ENCODE measurements around the gene HSPB7.
"Not testable (repeated sequence)": the region's sequence is repeated elsewhere in the genome, so short reads cannot be mapped to it uniquely, and the experiment has no call there.

Gene HSPB7

DNA sequence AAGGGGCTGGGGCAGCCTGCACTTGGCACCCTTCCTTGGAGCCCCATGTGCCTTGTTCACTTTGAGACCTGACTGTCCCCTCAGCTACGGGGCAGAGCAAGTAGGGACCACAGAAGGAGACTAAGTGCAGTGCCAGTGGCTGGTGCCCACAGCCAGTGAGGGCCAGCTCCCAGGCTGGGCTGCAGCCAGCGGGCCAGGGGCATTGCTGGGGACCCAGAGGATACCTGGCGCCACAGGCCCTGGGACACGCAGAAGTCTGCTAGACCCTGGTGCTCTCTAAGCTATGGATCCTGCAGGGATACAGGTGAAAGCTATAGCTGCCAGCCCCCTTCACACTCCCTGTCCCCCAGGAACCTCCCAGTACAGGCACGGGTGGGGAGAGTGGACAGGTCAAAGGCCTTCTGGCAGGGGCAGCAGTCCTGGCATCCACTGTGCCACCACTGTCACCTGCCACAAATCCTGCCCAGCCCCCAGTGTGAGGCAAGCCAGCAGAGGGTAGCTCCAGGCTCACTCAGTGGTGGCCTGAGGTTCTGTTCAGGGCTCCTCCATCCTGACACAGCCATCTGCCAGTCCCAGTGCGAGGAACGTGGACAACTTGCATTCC, 5.3 kb upstream of the HSPB7 start:
- Histone ChIP-seq H3F3A (ENCODE audit: insufficient read depth, low read length) (no peaks in the 10 kb centered on the region), H4K20me1 (ENCODE audit: insufficient read depth, low read length) (no peaks in the 10 kb centered on the region), H3K9me3 (ENCODE audit: low read length) (no peaks in the 10 kb centered on the region), H3K27ac (ENCODE audit: low read depth, low read length, poor library complexity, severe bottlenecking) (no peak overlapping the region), H3K4me1 (ENCODE audit: insufficient read depth, low read length, severe bottlenecking) (no peaks in the 10 kb centered on the region), H3K36me3 (ENCODE audit: insufficient read depth, low read length) (no peaks in the 10 kb centered on the region), H3K79me2 (ENCODE audit: insufficient read depth, low read length) (no peaks in the 10 kb centered on the region), H3K4me2 (ENCODE audit: low read length) (no peak overlapping the region), H3K4me3 (ENCODE audit: low read depth, low read length, poor library complexity, severe bottlenecking) (no peak overlapping the region), H2AFZ (ENCODE audit: low read length) (no peak overlapping the region), H3K9me2 (ENCODE audit: low read depth, low read length) (no peaks in the 10 kb centered on the region), H3K9ac (ENCODE audit: low read length) (no peak overlapping the region), H3K27me3 (ENCODE audit: insufficient read depth, low read length) (peaks cover 8% of the 10 kb centered on the region; the same call in 1 of the 2 replicates)
- TF ChIP-seq, protein P1, sequence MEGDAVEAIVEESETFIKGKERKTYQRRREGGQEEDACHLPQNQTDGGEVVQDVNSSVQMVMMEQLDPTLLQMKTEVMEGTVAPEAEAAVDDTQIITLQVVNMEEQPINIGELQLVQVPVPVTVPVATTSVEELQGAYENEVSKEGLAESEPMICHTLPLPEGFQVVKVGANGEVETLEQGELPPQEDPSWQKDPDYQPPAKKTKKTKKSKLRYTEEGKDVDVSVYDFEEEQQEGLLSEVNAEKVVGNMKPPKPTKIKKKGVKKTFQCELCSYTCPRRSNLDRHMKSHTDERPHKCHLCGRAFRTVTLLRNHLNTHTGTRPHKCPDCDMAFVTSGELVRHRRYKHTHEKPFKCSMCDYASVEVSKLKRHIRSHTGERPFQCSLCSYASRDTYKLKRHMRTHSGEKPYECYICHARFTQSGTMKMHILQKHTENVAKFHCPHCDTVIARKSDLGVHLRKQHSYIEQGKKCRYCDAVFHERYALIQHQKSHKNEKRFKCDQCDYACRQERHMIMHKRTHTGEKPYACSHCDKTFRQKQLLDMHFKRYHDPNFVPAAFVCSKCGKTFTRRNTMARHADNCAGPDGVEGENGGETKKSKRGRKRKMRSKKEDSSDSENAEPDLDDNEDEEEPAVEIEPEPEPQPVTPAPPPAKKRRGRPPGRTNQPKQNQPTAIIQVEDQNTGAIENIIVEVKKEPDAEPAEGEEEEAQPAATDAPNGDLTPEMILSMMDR (IDR thresholded peaks at IDR 0.05; ENCODE audit: low read length): no peak
- TF ChIP-seq EZH2 (IDR thresholded peaks at IDR 0.05; ENCODE audit: borderline replicate concordance, low read length): no peak

DNA sequence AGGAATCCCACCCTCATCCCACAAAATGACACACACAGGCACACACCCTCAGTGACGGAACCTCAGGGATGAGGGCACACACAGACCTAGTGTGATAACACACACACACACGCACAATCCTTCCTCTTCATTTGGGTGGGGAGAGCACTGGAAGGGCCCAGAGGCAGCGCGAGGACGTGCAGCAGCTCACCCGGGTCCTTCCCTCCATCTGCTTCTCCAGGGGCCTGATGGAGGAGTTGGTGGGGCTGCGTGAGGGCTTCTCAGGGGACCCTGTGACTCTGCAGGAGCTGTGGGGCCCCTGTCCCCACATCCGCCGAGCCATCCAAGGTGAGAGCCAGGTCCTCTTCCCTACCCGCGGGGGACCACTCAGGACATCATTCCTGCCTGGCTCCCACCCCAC, 4.5 kb upstream of the HSPB7 start:
- Histone ChIP-seq H3K4me3 (ENCODE audit: low read depth, low read length, poor library complexity, severe bottlenecking) (no peak overlapping the region), H3K9ac (ENCODE audit: low read length) (no peak overlapping the region), H2AFZ (ENCODE audit: low read length) (no peak overlapping the region)

DNA sequence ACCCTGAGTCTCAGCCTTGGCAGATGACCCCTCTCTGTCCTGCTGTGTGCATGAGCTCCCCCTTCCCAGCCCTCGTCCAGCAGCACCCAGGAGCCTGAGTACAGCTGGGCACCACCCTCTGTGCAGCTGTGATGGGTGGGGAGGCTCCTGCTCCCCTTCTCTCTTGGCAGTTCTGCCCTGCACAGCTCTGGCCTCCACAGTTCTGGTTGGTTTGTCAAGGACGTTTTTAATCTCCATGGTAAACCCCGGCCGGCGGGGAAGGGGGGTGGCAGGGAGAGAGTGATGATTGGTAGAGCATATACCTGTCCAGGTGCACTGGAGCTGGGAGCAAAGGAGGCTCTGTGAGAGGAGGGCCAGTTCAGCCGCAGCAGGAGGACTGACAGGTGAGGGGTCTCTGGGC, 3.8 kb upstream of the HSPB7 start, which contains the start of gene CLCNKA:
CLCNKA (plus strand) TSS at position 356 of the 400 bp plus-strand sequence. CDS start 584 bp downstream, outside the sequence.
- Histone ChIP-seq H3K27me3 (ENCODE audit: insufficient read depth, low read length) (peaks cover 8% of the 10 kb centered on the region; the same call in 1 of the 2 replicates), H3K9me3 (ENCODE audit: low read length) (no peaks in the 10 kb centered on the region)

More for the DNA sequence above, 4.5 kb upstream of the HSPB7 start:
- Histone ChIP-seq H3K9me3 (ENCODE audit: low read length) (no peaks in the 10 kb centered on the region), H3F3A (ENCODE audit: insufficient read depth, low read length) (no peaks in the 10 kb centered on the region), H3K4me1 (ENCODE audit: insufficient read depth, low read length, severe bottlenecking) (no peaks in the 10 kb centered on the region), H3K79me2 (ENCODE audit: insufficient read depth, low read length) (no peaks in the 10 kb centered on the region), H3K4me2 (ENCODE audit: low read length) (no peak overlapping the region), H3K27me3 (ENCODE audit: insufficient read depth, low read length) (peaks cover 8% of the 10 kb centered on the region; the same call in 1 of the 2 replicates), H4K20me1 (ENCODE audit: insufficient read depth, low read length) (no peaks in the 10 kb centered on the region), H3K27ac (ENCODE audit: low read depth, low read length, poor library complexity, severe bottlenecking) (no peak overlapping the region), H3K9me2 (ENCODE audit: low read depth, low read length) (no peaks in the 10 kb centered on the region), H3K36me3 (ENCODE audit: insufficient read depth, low read length) (no peaks in the 10 kb centered on the region)
- TF ChIP-seq EZH2 (IDR thresholded peaks at IDR 0.05; ENCODE audit: borderline replicate concordance, low read length): no peak
- TF ChIP-seq, protein P1 (IDR thresholded peaks at IDR 0.05; ENCODE audit: low read length): no peak

DNA sequence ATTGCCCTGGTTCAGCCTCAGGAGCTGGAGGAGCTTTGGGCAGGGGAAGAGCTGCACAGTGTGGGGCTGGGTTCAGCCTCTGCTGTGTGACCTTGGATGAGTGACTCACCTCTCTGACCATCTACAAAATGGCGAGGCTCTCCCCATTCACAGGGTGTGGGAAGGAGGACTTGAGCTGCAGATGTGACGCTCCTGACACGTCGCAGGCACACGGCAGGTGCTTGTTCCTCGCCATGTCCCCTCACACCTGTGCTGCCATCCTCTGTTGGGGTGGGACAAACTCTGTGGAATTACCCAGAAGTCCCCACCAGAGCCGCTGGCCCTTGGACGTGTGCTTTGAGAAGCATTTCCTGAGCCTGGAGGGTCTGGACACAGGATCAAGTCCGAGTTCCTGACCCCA, 3.0 kb upstream of the HSPB7 start:
- H3K79me2 ChIP-seq (ENCODE audit: insufficient read depth, low read length); H3K9me3 ChIP-seq (ENCODE audit: low read length); H3K36me3 ChIP-seq (ENCODE audit: insufficient read depth, low read length); H3K4me1 ChIP-seq (ENCODE audit: insufficient read depth, low read length, severe bottlenecking); H3K9me2 ChIP-seq (ENCODE audit: low read depth, low read length); H3K9ac ChIP-seq (ENCODE audit: low read length); H3K4me2 ChIP-seq (ENCODE audit: low read length); H3K4me3 ChIP-seq (ENCODE audit: low read depth, low read length, poor library complexity, severe bottlenecking); H2AFZ ChIP-seq (ENCODE audit: low read length); H3K27ac ChIP-seq (ENCODE audit: low read depth, low read length, poor library complexity, severe bottlenecking); H3F3A ChIP-seq (ENCODE audit: insufficient read depth, low read length); H4K20me1 ChIP-seq (ENCODE audit: insufficient read depth, low read length); H3K27me3 ChIP-seq (ENCODE audit: insufficient read depth, low read length): not testable (repeated sequence)

More for the DNA sequence above, 3.8 kb upstream of the HSPB7 start, which contains the start of gene CLCNKA:
- no peak within 1 kb of the TSS for H2AFZ ChIP-seq (ENCODE audit: low read length)
- H3K9me2 ChIP-seq (ENCODE audit: low read depth, low read length): no peaks in the 10 kb centered on the region
- no peaks in the 10 kb centered on the region for H3F3A ChIP-seq (ENCODE audit: insufficient read depth, low read length)
- no peaks in the 10 kb centered on the region for H3K79me2 ChIP-seq (ENCODE audit: insufficient read depth, low read length)
- no peak within 1 kb of the TSS for H3K9ac ChIP-seq (ENCODE audit: low read length)
- H3K36me3 ChIP-seq (ENCODE audit: insufficient read depth, low read length): no peaks in the 10 kb centered on the region
- no peak within 1 kb of the TSS for H3K27ac ChIP-seq (ENCODE audit: low read depth, low read length, poor library complexity, severe bottlenecking)
- no peaks in the 10 kb centered on the region for H3K4me1 ChIP-seq (ENCODE audit: insufficient read depth, low read length, severe bottlenecking)
- H3K4me3 ChIP-seq (ENCODE audit: low read depth, low read length, poor library complexity, severe bottlenecking): no peak within 1 kb of the TSS
- no peaks in the 10 kb centered on the region for H4K20me1 ChIP-seq (ENCODE audit: insufficient read depth, low read length)
- no peak for TF ChIP-seq EZH2 (IDR thresholded peaks at IDR 0.05; ENCODE audit: borderline replicate concordance, low read length)
- TF ChIP-seq, protein P1 (IDR thresholded peaks at IDR 0.05; ENCODE audit: low read length): no peak
- H3K4me2 ChIP-seq (ENCODE audit: low read length): no peak within 1 kb of the TSS

Data from OCI-LY1 (cell line).